GM12891 (cell line): ENCODE data around the gene ZNF722.

Experiments
- POLR2A ChIP-seq: IDR thresholded peaks from 2 replicates; pipeline ENCODE4 v1.6.1; 2011; ENCODE audit warnings: low read depth, low read length, control low read depth
- POU2F2 ChIP-seq: IDR thresholded peaks from 2 replicates; pipeline ENCODE4 v1.6.1; 2011; ENCODE audit warnings: low read depth, mild to moderate bottlenecking, control low read depth, low read length, moderate library complexity
- TAF1 ChIP-seq: IDR thresholded peaks from 2 replicates; pipeline ENCODE4 v1.6.1; 2011; ENCODE audit warnings: low read depth, low read length, control low read depth

DNA sequence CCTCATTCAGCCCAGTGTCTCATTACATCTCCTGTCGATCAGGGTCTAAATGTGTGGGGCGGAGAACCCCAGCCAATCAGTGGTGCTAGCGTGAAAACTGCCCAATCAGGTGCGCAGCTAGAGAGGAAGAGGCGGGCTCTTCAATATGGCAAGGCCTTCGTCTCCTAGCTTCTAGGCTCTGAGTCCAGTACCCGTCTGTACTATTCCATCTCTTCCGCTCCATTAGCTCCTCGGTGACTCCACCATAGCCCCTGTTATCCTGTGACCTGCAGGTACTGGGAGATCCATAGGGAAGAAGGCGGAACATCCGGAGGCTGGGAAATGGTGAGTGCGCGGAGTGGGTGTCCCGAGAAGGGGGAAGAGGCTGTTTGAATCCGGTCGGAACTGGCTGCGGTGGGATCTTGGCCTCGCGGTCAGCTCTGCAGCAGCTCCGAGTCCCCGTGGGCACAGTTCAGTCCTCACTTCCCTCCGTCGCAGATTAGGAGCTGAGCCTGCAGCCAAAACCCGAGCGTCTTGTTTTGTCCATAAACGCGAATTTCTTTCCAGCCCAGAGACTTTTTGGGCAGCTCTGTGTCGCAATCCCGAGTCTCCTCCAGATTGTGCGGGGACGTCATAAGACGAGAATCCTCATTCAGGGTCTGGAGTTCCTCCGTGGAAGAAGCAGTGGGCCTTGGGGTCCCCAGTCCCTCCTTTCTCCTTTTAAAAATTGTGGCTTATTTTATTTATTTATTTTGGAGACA lies 46.8 kb downstream of the ZNF722 start, which contains the start of gene ZNF727:
- TF ChIP-seq POLR2A: no peak
- no peak for TF ChIP-seq POU2F2
- no peak for TF ChIP-seq TAF1
